ENCODE results near the gene EBF3.

DNA sequence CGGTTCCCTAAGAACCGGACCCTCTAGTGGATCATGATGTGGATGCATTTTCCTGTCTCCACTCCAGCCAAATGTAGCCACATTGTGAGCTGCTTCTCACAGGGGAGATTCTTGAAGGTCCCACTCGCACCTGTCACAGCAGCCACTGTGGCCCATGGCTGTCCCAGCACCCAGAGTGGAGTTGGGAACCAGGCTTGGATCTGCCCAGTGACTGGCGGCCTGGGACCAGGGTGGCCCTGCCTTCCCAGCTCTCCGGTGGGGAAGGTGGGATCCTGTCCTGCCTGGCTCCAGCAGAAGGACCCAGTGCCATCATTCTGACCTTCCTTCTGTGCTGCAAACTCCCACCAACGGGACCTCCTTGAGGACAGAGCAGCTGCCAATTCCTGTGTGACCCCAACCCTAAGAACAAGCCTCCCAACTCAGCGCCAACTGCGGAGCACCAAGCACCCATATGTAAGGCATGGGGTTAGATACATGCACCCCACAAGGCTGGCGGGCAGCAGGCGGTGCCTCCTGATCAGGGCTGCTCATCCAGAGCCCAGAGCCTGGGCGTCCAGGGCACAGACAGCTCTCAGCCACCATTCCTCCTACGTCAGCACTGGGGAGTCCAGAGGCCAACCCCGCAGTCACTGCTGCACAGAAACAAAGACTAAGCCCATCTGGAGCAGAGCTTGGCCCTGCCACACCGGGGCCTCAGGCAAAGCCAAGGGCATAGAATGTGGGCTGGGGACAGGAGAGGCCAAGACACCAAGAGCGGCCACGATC is 28.8 kb downstream of the EBF3 start:
- TF ChIP-seq, protein P1, sequence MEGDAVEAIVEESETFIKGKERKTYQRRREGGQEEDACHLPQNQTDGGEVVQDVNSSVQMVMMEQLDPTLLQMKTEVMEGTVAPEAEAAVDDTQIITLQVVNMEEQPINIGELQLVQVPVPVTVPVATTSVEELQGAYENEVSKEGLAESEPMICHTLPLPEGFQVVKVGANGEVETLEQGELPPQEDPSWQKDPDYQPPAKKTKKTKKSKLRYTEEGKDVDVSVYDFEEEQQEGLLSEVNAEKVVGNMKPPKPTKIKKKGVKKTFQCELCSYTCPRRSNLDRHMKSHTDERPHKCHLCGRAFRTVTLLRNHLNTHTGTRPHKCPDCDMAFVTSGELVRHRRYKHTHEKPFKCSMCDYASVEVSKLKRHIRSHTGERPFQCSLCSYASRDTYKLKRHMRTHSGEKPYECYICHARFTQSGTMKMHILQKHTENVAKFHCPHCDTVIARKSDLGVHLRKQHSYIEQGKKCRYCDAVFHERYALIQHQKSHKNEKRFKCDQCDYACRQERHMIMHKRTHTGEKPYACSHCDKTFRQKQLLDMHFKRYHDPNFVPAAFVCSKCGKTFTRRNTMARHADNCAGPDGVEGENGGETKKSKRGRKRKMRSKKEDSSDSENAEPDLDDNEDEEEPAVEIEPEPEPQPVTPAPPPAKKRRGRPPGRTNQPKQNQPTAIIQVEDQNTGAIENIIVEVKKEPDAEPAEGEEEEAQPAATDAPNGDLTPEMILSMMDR (IDR thresholded peaks at IDR 0.05): no peak
- TF ChIP-seq EZH2 (IDR thresholded peaks at IDR 0.05): no peak
